Gastrocnemius medialis (tissue), 4 donors: ENCODE measurements around the gene THBS3.

Source experiments
- POLR2A ChIP-seq, 2 donors: fragments of 450-650 bp; IDR thresholded peaks; one replicate each; pipeline ENCODE4 v1.6.1; 2017; ENCODE audit warnings: antibody characterized with exemption in 2 of 2, mild to moderate bottlenecking in 2 of 2, moderate library complexity in 2 of 2
- TF ChIP-seq, protein P1 (sequence below), 5 experiments: fragments of 450-650 bp in 3 of 5; fragments of 200-600 bp in 2 of 5; sonication (generic) in 2 of 5; IDR thresholded peaks in 4 of 5; conservative IDR thresholded peaks in 1 of 5; 1 replicate in 4 of 5; 2 replicates in 1 of 5; pipeline ENCODE4 v1.5.1; 2016 to 2019; ENCODE audit warnings: antibody characterized with exemption in 5 of 5, mild to moderate bottlenecking in 3 of 5, moderate library complexity in 3 of 5

- TF ChIP-seq, protein P1, sequence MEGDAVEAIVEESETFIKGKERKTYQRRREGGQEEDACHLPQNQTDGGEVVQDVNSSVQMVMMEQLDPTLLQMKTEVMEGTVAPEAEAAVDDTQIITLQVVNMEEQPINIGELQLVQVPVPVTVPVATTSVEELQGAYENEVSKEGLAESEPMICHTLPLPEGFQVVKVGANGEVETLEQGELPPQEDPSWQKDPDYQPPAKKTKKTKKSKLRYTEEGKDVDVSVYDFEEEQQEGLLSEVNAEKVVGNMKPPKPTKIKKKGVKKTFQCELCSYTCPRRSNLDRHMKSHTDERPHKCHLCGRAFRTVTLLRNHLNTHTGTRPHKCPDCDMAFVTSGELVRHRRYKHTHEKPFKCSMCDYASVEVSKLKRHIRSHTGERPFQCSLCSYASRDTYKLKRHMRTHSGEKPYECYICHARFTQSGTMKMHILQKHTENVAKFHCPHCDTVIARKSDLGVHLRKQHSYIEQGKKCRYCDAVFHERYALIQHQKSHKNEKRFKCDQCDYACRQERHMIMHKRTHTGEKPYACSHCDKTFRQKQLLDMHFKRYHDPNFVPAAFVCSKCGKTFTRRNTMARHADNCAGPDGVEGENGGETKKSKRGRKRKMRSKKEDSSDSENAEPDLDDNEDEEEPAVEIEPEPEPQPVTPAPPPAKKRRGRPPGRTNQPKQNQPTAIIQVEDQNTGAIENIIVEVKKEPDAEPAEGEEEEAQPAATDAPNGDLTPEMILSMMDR (IDR thresholded peaks at IDR 0.05 in 4 of 5, conservative IDR thresholded peaks at IDR 0.05 in 1 of 5): peak; percentile 22 to 62 (median 53)
- TF ChIP-seq POLR2A (IDR thresholded peaks at IDR 0.05): no peak
Measured at GRCh38 chr1:155226188-155226909, 18.7 kb upstream of the THBS3 start.
